GM18867 (cell line): Measurements from ENCODE around the gene TMEM119.

Experiments used
- ATAC-seq: cut with Tn5 transposase; IDR thresholded peaks from one replicate; pipeline ENCODE4 v1.9.1; 2021; ENCODE audit warnings: mild to moderate bottlenecking, moderate library complexity; ENCODE audit not compliant: unreplicated experiment

Gene TMEM119, protein sequence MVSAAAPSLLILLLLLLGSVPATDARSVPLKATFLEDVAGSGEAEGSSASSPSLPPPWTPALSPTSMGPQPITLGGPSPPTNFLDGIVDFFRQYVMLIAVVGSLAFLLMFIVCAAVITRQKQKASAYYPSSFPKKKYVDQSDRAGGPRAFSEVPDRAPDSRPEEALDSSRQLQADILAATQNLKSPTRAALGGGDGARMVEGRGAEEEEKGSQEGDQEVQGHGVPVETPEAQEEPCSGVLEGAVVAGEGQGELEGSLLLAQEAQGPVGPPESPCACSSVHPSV

DNA sequence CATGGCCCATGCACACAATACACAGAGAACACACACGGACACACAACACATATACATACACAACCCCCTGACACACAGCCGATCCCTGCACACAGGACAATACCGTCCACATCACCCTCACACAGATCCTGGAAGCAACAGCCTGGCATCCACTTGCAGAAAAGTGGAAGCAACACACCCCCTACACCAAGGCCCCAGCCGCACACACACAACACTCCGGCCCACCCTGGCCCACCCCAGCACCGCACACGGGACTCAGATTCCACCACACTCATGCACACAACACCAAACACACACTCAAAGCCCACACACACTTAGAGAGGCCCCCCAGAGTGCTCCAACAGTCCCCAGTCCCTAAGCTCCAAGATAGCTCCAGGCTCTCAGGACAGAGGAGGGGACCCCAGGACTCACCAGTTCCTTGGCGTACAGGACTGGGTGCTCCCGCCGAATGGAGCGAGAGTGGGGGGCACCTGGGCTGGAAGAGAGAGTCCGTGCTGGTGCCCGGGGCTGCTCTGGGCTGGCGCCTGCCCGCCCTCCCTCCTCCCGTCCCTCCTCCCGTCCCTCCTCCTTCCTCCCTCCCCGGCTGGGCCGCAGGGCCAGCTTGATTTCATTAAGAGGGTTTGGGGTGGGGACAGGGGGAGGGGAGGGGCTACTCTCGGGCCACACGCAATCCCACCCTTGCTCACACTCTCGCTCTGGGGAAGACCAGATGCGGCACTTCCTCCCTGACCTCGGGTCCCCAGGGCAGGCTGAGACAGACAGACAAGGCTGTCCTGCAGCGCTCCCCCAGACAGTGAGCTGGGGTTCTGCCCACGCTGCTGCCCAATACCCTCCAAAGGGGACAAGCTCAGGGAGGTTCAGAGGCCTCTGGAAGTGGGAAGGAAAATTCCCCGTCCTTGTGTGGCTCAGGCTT lies at the start of gene TMEM119:
TSS of gene TMEM119 (minus strand) at position 526 of the 913 bp plus-strand sequence. CDS start 5,701 bp downstream, outside the sequence.
- no peak for ATAC-seq

DNA sequence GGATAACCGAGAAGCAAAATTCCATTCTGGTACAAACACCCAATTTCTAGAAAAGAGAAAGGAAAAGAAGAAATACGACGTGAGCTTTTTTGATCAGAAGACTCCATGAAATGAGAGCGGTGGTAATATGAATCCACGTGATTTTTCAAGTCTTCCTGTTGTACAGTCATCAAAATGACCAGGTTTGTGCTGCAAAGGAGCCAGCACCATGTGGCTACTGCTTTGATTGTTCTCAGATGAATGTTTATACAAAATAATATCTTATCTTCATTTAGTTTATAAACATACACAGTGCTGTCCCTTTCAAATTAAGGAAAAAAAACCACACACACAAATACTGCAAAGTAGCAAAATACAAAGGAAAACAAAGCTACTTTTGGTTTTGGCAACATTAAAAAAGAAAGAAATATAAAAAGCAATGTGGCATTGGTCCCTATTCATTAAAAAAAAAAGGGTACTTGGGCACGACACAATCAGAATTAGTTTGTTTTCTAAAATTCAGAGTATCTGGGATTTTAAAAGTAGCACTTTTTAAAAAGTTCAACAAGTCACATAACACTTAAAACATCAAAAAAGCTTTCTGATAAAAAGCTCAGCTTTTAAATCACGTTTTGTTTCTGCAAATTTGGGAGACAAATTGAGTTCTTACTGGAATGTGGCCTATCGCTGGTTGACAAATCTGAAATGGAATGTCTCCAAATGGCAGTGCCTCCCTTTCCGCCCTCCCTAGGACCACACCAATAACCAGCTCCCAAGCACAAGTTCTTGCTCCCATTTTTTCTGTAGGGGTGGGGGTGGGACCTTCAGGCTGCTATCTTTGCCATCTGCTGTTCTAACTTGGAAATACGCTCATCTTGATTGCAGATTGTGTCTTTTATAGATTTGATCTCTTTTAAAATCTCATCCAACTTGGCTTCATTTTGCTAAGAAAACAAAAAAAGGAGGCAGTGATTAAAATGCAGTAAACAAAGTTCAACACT lies 49.0 kb upstream of the TMEM119 start:
- ATAC-seq, result no peak

DNA sequence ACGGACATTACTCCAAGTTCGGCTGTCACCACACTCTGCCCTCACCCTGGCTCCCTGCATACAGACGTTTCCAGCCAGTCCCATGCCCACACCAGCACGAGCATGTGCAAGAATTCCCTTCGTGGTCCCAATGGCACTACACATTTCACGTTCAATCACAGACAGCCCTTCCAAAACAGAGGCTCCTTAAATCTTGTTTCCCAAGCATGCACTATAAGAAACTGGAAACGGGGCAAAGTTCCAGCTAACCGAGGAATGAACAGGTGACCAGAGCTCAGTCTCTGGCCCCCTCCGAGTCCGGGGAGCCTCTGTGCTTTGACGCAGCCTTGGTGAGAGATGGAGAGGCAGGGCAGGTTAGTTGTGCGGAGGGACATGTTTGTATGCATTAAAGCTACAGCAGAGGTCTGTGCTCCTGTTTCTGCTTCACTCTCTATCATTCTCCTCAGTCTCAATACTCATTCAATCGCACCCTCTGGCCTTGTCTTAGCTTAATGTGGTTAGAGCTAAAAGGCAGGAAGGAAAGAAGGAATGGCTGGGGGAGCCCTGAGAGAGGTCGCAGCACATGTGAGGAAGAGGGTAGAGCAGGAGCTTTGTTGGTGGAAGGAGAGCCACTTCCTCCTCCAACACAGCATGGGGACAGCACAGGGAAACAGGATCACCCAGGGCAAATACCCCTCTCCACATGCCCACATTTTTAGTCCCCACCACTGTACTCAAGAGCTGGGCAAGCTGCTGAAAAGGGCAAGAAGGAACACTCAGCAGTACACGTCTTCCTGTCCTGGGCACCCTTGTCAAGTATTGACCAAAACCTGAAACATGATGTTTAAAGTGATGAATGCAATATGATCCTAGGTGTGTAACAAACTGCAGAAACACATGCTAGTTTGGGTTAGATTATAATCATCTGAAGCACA lies 48.1 kb upstream of the TMEM119 start:
- no peak for ATAC-seq

DNA sequence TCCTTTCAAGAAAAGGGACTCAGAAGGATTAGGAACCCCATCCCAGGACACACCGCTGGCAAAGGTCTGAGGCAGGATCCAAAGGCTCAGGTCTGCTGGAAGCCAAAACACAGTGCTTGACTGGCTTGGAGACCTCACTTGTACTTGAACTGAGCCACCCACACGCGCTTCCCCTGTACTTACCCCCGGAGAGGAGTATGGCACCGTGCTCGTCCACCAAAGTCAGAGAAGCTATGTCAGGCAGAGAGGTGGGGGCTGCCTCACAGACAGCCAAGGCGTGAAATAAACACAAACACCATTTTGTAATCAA lies 46.9 kb upstream of the TMEM119 start:
- ATAC-seq, result no peak

DNA sequence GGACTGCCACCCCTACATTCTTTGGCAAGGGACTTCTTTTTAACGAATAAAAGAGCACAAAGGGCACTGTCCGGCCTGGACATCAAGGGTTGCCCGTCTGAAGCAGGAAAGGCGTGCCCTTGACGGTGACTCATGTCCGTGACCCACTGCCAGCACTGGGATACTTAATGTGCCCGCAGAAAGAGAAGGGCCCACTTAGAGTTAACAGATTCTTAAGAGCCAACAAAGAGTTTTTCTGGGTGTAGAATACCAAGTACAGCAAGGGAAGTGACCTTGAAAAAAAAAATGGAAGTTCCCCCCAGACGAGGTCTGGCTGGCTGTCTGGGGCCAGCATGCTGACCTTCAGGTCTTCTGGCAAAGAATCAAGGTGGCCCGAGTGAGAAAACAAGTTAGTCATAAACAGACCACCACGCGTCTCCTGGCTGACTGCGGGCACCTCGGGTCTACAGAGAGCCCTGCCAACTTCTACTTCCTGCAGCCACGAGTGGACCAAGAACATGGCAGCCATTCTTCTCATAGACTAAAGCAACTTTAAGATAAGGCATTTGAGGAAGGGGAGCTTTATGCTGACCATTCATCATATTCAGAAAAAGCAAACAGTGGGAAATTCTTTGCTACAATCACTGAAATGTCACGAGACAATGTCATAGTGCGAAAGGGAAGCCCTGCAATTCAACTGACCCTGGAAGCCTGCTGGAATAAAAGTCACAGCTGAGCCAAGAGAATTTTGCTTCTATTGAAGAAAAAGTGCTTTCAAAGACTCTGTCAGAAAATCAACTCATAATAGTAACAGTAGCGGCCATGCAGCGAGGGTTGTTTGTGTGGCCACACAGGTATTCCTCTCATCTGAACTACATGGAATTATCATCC lies 46.3 kb upstream of the TMEM119 start:
- ATAC-seq, result no peak

DNA sequence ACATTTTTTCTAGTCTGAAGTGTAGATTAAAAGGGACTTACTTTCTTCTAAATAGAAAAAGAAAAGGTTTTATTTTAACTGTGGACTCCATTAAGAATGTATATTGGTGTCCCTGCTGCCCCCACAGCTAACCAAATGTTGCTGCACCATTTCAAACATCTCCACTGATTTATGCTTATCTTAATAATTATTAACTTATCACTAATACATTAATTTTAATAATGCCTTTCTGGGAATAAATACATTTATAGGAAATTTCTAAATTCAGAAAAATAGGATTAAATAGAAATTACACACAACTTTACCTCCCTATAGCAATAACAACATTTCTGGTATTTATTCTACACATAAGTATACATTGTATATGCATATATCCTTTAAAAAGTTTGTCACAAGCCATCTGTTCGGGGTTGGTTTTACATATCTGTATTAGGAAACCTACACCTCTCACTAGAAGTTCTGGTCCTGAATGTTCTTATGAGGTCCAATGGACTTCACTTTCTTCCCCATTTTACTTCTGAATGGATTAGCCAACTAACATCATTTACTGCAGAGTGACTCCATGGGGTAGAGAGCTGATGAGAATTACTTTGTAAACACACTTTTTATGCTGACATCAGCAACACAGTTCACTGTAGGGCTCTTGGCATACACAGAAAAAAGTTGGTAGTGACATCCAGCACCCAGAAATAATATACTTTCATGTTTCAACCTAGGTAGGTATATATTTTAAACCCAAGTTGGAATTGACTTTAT lies 45.2 kb upstream of the TMEM119 start:
- ATAC-seq, result no peak

DNA sequence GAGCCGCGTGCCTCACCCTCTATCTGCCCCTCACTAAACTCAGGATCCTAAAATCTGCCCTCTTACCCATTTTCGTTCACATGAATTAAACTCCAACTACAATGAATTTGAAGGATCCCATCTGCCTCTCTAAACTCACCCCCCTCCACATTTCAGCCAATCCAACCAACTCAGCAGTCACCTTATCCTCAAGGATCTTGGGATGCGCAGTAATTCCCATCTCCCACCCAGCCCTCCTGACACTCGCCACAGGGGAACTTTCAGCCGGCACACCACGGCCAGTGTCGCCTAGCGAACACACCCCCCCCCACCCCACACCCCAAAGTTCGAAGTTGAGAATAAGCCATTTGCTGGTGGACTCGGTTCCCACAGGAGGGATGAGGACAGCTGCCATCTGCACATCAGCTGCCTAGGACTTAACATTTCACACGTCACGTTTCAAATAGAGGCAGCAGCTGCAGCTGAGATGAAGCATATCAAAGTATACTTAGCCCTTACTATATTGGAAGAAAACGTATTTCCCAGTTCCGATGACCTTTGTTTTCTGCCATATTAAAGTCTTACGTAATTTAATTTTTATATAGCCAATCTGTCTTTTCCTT lies 44.5 kb upstream of the TMEM119 start:
- ATAC-seq, result no peak

DNA sequence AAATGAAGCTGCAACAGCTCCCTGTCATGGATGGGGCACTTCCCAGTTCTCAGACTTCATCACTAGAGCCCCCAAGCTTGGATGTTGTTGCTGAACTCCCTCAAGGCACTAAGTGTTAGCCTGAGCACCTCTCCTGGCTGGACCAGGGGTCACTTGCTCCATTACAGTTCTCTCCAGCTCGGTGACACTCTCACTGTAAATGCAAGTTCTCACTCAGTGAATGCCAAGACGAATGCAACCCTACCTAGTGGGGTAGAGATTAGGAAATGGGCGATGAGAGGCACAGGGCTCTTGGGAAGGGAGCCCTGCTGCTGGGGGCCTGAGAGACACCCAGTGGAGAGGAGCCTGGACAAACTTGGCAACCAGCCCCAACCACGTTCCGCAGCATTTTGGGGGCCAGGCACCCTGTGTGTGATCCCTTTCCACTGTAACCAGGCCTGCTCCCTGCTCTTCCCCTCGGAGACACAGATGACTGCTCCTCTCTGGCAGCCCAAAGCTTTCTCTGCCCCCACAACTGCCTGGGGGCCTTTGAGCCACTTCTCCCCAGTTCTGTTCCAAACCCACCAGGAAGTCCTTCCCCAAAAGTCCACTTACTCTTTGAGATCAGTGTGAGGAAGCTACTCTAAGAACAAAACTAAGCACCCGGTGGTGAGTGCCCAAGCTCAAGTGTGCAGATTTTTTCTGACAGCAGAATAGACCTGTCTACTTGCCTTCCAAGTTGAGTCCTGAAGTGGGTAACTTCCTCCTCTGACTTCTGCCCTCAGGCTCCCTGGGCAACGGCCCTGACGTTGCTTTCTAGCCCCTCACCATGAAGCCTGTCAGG lies 43.8 kb upstream of the TMEM119 start:
- ATAC-seq, result no peak

DNA sequence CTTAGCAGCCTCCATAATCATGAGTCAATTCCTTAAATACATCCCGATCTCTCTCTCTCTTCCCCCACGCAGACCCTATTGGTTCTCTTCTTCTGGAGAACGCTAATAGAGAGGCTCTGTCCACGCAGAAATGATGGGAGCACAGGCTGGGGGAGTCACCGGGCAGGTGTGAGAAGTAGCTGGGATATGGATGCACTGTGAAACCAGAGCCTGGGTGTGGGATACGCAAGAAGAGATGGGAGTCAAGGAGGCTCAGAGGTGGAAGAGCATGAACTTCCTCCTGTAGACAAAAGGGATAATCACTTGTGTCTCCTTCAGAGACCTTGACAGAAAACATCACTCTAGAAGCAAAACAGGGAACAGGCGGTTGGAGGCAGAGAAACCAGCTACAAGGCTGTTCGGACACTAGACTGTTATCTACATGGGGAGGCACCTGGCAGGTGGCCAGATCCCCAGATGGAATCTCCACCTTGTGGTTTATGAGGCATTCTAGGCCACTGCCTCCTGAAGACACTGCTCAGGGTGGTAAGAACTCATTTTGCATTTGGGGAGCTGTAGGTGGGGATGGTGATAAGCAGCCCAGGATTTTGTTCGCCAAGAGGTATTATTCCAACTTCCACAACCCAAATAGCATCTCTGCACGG lies 43.0 kb upstream of the TMEM119 start:
- ATAC-seq, result no peak

DNA sequence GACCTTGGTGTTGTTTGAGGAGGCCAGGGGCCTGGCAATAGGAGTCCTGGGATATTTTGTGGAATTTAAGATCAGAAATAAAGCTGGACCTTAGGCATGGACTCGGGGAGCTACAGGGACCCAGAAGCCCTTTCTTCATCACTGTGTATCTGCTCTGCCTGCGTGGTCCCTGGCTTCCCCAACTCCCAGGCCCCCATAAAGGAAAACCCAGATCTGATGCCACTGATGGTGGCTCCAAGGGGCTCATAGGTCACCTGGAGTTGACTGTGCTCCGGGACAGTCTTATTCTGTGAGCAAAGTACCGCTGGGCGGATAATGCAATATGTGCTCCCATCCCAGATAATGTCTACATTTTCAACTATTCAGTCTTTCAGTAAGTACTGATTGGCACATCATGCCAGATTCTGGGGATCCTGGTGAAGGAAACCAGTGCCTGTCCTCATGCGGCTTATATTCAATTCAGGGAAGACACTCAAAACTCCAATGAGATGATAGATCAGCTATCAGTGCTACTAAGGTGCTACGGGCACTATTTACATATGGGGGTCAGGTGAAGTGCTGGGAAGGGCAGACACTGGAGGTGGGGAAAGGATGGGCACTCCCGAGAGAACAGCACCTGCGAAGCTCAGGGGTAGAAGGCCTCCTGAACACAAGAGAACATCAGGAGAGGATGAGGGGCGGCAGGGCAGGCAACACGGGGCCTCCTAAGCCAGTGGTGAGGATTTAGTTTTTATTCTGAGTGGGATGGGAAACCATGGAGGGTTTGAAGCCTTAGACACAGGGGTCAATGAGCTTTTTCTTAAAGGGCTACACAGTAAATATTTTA lies 41.3 kb upstream of the TMEM119 start:
- no peak for ATAC-seq

DNA sequence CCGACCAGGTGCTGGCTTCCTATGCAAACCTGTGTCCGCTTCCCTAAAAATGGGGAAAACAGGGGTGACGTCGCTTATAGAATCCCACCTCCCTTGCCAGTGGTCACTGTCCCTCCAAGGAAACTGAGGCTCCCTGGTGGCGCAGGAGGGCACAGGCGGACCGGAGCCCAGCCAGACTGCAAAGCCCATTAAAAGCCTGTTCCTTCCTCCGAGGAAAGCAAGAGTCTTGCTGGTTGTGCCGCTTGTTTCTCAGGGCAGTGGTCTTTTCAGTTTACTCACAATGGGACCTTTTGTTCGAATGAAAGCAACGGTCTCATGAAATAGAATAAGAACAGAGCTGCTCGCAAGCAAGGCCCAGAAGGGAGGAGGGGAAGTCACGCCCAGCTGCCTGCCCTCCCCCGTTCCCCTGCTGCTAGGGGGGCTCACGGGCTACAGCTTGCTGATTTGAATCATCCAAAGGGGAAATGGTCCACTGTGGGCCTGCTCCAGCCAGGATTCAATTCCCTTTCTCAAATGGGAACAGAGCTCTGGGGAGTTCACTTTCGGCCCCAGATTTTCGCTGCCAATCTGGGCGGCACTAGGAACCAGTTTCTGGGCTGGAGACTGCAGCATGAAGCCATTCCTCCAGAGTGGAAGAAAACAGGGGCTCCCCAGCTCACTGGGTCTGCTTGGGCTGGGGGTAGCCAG lies 40.4 kb upstream of the TMEM119 start:
- ATAC-seq, result no peak

DNA sequence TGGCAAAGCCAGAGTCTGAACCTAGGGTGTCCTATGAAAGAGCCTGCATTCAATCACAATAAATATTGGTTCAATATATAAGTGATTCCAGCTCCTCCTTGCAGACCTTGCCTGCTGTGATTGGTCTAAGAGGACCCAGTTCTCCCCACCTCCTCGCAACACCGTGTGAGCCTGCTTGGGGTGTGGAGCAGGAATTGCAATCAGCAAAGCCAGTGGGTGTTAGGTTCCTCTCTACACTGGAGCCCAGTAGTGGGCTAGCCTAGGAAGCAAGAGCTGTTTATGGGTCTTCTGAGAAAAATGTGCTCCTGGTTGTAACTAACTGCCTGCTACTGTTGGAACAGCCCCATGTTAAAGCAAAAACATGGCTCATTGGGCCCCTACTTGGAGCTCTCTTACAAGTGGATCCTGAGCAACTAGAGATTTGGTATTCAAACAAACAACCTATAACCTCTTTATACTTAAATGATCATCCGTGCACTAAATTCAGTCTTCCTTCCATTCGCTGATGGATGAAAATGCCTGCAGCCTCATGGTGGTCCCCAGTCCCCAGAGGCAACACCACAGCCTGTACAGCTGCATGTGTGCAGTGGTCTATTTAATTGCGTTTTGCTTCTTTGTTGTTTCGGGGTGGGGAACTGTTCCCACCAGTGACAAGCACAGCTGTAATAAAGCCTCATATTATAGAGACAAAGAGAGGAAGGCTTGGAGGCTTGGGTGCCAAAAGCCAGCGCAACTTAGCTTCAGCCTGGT lies 39.5 kb upstream of the TMEM119 start:
- ATAC-seq, result no peak

DNA sequence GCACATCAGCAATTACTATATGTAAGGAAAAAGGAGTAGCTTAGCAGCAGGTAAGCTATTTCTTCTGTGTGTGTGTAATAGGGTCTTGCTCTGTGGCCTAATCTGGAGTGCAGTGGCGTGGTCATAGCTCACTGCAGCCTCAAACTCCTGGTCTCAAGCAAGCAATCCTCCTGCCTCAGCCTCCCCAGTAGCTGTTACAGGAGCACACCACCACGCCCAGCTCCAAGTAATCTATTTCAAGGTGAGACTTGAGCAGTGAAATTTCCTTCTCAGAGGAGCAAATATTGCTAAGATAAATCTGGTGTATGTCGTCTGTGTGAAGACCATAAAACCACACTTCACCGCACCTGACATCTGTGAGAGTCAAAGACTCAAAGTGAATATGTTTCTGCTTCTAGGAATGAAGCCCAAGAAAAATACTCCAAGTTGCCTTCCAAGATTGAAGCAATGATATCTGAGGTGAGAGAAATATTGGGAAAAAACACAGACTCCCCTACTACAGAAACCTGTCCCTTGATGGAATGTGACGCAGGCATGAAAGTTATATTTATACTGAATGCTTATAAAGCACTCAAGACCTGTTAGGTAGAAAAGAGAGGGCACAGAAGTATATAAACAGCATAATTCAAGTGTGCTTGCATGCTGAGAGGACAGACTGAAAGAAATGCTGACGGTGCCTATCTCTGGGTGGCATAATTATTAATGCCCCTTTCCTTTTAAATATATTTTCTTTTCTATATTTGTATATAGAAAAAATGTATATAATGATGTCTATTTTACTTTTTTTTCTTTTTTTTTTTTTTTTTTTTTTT lies 38.3 kb upstream of the TMEM119 start:
- ATAC-seq, result no peak
